K562 (cell line): ENCODE measurements around the gene SATB1. TPM values are rescaled to one million over a fixed set of nuclear protein-coding genes. Genes with fewer than 3 reads are reported as not detected.

Source experiments
- ATAC-seq: fragments of 200-7000 bp; cut with Tn5 transposase; 3 replicates; pipeline ENCODE4 v1.9.1; 2020; ENCODE audit warnings: moderate library complexity
- BruUV-seq: library from RNA; stranded (reverse); fragments of 400-500 nt; replicated peaks from 2 replicates; lab custom pipeline; 2021; lab: Mats Ljungman, UMichigan
- CTCF ChIA-PET: fragments of 300-600 bp; formaldehyde crosslinking; extraction: SDS; loops from one replicate; lab custom pipeline; 2021; ENCODE audit warnings: low intra/inter-chr PET ratio; lab: Yijun Ruan, JAX
- POLR2A ChIA-PET: fragments of 300-600, 350-650 bp; sonication (Branson Sonifier 250); formaldehyde crosslinking; extraction: SDS; loops from one replicate; lab custom pipeline; 2021; ENCODE audit warnings: antibody characterized with exemption, inconsistent platforms; lab: Yijun Ruan, JAX
- DNase-seq, 4 experiments: peaks; one replicate each; pipeline versions ENCODE4 v3.0.0 to v3.0.0-alpha.2; 2011 to 2018; ENCODE audit warnings: low spot score in 3 of 4, mixed read lengths in 3 of 4; ENCODE audit errors: extremely low read depth in 1 of 4
- FAIRE-seq: peaks from 2 replicates; lab custom pipeline; 2011; peaks lifted over from hg19 to GRCh38; lab: Jason Lieb, UNC
- H2AFZ ChIP-seq: 2 replicates; pipeline ENCODE4 v1.6.0; 2011; ENCODE audit warnings: low read depth, low read length, control low read depth, inconsistent platforms
- H3K27ac ChIP-seq: fragments of 200-600 bp; 3 replicates; pipeline ENCODE4 v1.8.0; 2011; ENCODE audit warnings: low read depth, mild to moderate bottlenecking, control low read depth, inconsistent platforms, low read length, moderate library complexity, mixed read lengths; ENCODE audit errors: extremely low read depth
- H3K27me3 ChIP-seq, 2 experiments: fragments of 300-600 bp in 1 of 2; 2 replicates in 1 of 2; 3 replicates in 1 of 2; pipeline versions ENCODE4 v1.6.0 to v1.8.0; 2011; ENCODE audit warnings: inconsistent platforms in 2 of 2, low read length in 2 of 2, mild to moderate bottlenecking in 1 of 2, mixed read lengths in 1 of 2, moderate library complexity in 1 of 2; ENCODE audit not compliant: control insufficient read depth in 2 of 2, insufficient read depth in 2 of 2
- H3K36me3 ChIP-seq: fragments of 300-600 bp; 3 replicates; pipeline ENCODE4 v1.8.0; 2011; ENCODE audit warnings: mild to moderate bottlenecking, low read length, inconsistent platforms; ENCODE audit not compliant: control insufficient read depth, insufficient read depth
- H3K4me1 ChIP-seq, 2 experiments: fragments of 200-600 bp in 1 of 2; replicated peaks in 1 of 2; 2 replicates in 1 of 2; 3 replicates in 1 of 2; pipeline versions ENCODE4 v1.5.1 to v1.8.0; 2011; ENCODE audit warnings: inconsistent platforms in 2 of 2, low read length in 2 of 2, mild to moderate bottlenecking in 1 of 2, mixed read lengths in 1 of 2, moderate library complexity in 1 of 2; ENCODE audit not compliant: control insufficient read depth in 2 of 2, insufficient read depth in 2 of 2
- H3K4me2 ChIP-seq: 2 replicates; pipeline ENCODE4 v1.6.1; 2011; ENCODE audit warnings: low read length, control low read depth, inconsistent platforms, mixed read lengths; ENCODE audit not compliant: insufficient read depth
- H3K4me3 ChIP-seq: fragments of 200-600 bp; sonication (generic), shearing (Covaris generic); 2 replicates; pipeline ENCODE4 v1.5.1; 2016; ENCODE audit warnings: control low read depth, inconsistent platforms
- H3K79me2 ChIP-seq: fragments of 200-600 bp; 3 replicates; pipeline ENCODE4 v1.8.0; 2011; ENCODE audit warnings: low read length, inconsistent platforms; ENCODE audit not compliant: control insufficient read depth, insufficient read depth
- H3K9ac ChIP-seq, 2 experiments: 2 replicates each; pipeline versions ENCODE4 v1.6.0 to v1.6.1; 2011; ENCODE audit warnings: low read depth in 2 of 2, low read length in 2 of 2, control low read depth in 1 of 2, inconsistent platforms in 1 of 2, mild to moderate bottlenecking in 1 of 2, mixed read lengths in 1 of 2; ENCODE audit not compliant: insufficient read depth in 1 of 2
- H3K9me1 ChIP-seq: one replicate; pipeline ENCODE4 v1.6.0; 2011; ENCODE audit warnings: inconsistent platforms, mild to moderate bottlenecking, low read length, moderate library complexity; ENCODE audit not compliant: control insufficient read depth, insufficient read depth
- H3K9me3 ChIP-seq: replicated peaks from 2 replicates; pipeline ENCODE4 v1.5.1; 2011; ENCODE audit warnings: low read depth, low read length, inconsistent platforms; ENCODE audit not compliant: control insufficient read depth, insufficient read depth
- H4K20me1 ChIP-seq: replicated peaks from 2 replicates; pipeline ENCODE4 v1.6.1; 2011; ENCODE audit warnings: low read length, inconsistent platforms, mixed read lengths; ENCODE audit not compliant: control insufficient read depth, insufficient read depth
- CAMTA2 ChIP-seq: fragments of 250-450 bp; sonication (Bioruptor Pico); conservative IDR thresholded peaks from 2 replicates; pipeline ENCODE4 v1.5.1; 2022
- CHD4 ChIP-seq: fragments of 200-600 bp; sonication (generic); IDR thresholded peaks from 3 replicates; pipeline ENCODE4 v1.6.1; 2012; ENCODE audit warnings: low read depth, mild to moderate bottlenecking, mixed read lengths, low read length, inconsistent platforms; ENCODE audit not compliant: insufficient read depth, insufficient replicate concordance, poor library complexity, severe bottlenecking
- ELF1 ChIP-seq: fragments of 200-800 bp; sonication (Bioruptor generic); IDR thresholded peaks from 2 replicates; pipeline ENCODE4 v1.6.1; 2016; ENCODE audit warnings: missing genetic modification characterization, missing compliant biosample characterization
- HNRNPH1 ChIP-seq: fragments of 200-400 bp; formaldehyde crosslinking; optimal IDR thresholded peaks from 2 replicates; pipeline ENCODE3; 2017; ENCODE audit warnings: low read depth, mild to moderate bottlenecking, low read length, moderate library complexity
- NR2C1 ChIP-seq, 2 experiments: fragments of 450-650 bp; IDR thresholded peaks; 2 replicates each; pipeline ENCODE4 v1.6.1; 2017; ENCODE audit warnings: mild to moderate bottlenecking in 2 of 2, antibody characterized with exemption in 1 of 2, inconsistent platforms in 1 of 2, missing compliant biosample characterization in 1 of 2, missing genetic modification characterization in 1 of 2
- OTX1 ChIP-seq: fragments of 450-650 bp; formaldehyde crosslinking; IDR thresholded peaks from 2 replicates; pipeline ENCODE4 v1.4.0; 2022; ENCODE audit warnings: mild to moderate bottlenecking
- POLR2AphosphoS2 ChIP-seq: IDR thresholded peaks from 2 replicates; pipeline ENCODE4 v1.6.1; 2012; ENCODE audit warnings: low read length, improper control_type of control experiment
- SRSF9 ChIP-seq: fragments of 200-400 bp; formaldehyde crosslinking; IDR thresholded peaks from 2 replicates; pipeline ENCODE4 v1.6.1; 2017; ENCODE audit warnings: low read depth, low read length, borderline replicate concordance
- ZNF436 ChIP-seq: fragments of 250-450, 450-650 bp; sonication (Bioruptor Pico); formaldehyde crosslinking; IDR thresholded peaks from 2 replicates; pipeline ENCODE4 v1.7.0; 2020; ENCODE audit warnings: mild to moderate bottlenecking
- WGBS: fragments of 100-300 bp; shearing (Covaris generic); methylation state at CpG from one replicate; pipeline ENCODE4 v1.1.6; 2016; ENCODE audit warnings: low coverage, mixed read lengths; ENCODE audit not compliant: insufficient coverage; ENCODE audit errors: missing lambda C conversion rate; 5-methylcytosine and 5-hydroxymethylcytosine counted together
- in situ Hi-C: fragments of 300-500 bp; cut with MboI; formaldehyde crosslinking; loops from 4 replicates; pipeline ENCODE4 v1.15.0; 2018; ENCODE audit warnings: inconsistent platforms, mixed read lengths
- intact Hi-C: fragments of 100-400 bp; cut with micrococcal nuclease; formaldehyde crosslinking; loops from 2 replicates; pipeline ENCODE4 v1.14.2; 2022
- polyA plus RNA-seq, 8 experiments: library from polyadenylated mRNA; depleted of rRNA in 4 of 8; stranded (reverse) in 5 of 8; unstranded in 3 of 8; fragments of >200 nt; fragmentation: Nextera tagmentation in 2 of 8; fragmentation: Illumina TruSeq in 1 of 8; extraction: Ambion mirVana in 2 of 8; extraction: Trizol in 1 of 8; gene quantifications; 2 replicates each; pipeline versions ENCODE4 v1.2.1 to v1.2.3, GENCODE V29; 2011 to 2014; ENCODE audit warnings: inconsistent platforms in 1 of 8, missing spikeins in 1 of 8
- total RNA-seq, 7 experiments: library from RNA; depleted of rRNA in 6 of 7; stranded (reverse); fragments of >200 nt in 6 of 7; fragmentation: Illumina TruSeq in 2 of 7; extraction: Trizol in 2 of 7; gene quantifications; 2 replicates each; pipeline versions ENCODE4 v1.2.1 to v1.2.3, GENCODE V29; 2011 to 2021; ENCODE audit warnings: low replicate concordance in 1 of 7
- TF ChIP-seq, protein P1 (sequence below), 2 experiments: fragments of 200-800 bp in 1 of 2; sonication (Bioruptor generic) in 1 of 2; sonication (generic) in 1 of 2; formaldehyde crosslinking in 1 of 2; IDR thresholded peaks in 1 of 2; conservative IDR thresholded peaks in 1 of 2; 2 replicates each; pipeline versions ENCODE4 v1.5.0 to v1.6.1; 2016 to 2020; ENCODE audit warnings: missing compliant biosample characterization in 1 of 2, missing genetic modification characterization in 1 of 2, missing genetic modification reagents in 1 of 2
- TF ChIP-seq, protein P2 (sequence below): fragments of 250-450 bp; sonication (Bioruptor Pico); IDR thresholded peaks from 2 replicates; pipeline ENCODE4 v1.9.0; 2021; ENCODE audit warnings: mild to moderate bottlenecking

The SATB1 gene
- total and polyA plus RNA-seq, 9 of the 15 experiments (the other 6 are each of a cell fraction or from before 2014, with no cell fraction given), result 0.03 to 2.5 (median 0.15) TPM; not detected in 1

DNA sequence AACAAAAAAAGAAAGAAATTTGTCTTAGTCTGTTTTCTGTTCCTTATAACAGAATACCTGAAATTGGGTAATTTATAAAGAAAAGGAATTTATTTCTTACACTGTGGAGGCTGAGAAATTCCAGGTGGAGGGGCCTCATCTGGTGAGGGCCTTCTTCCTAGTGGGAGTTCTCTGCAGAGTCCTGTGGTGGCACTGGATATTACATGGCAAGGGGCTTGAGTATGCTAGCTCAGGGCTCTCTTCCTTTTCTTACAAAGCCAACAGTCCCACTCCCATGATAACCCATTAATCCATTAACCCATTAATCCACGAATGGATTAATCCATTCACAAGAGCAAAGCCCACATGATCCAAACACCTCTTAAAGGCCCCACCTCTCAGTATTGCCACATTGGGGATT lies 2.9 kb upstream of the SATB1 start:
- CTCF ChIA-PET, result no interaction called here
- in situ Hi-C loops (no loop called here), intact Hi-C loops (loop anchor here (10.0 kb wide), 1 partner anchor 983 kb away; no protein-coding TSS in a partner anchor)
- POLR2A ChIA-PET, result no interaction called here
- no peak for DNase-seq
- Histone ChIP-seq H3K36me3 (no peaks in the 10 kb centered on the region), H3K9ac (no peak overlapping the region), H3K27me3 (peaks cover 6 to 15% of the 10 kb centered on the region in 2 experiments; a peak in 3 of 5 replicates), H3K9me1 (no peaks in the 10 kb centered on the region), H3K4me3 (no peak overlapping the region), H3K4me1 (peaks cover 0 to 14% of the 10 kb centered on the region in 2 experiments; a peak in 2 of 5 replicates), H4K20me1 (no peaks in the 10 kb centered on the region), H3K4me2 (no peak overlapping the region), H2AFZ (no peak overlapping the region), H3K9me3 (no peaks in the 10 kb centered on the region), H3K27ac (no peak overlapping the region), H3K79me2 (no peaks in the 10 kb centered on the region)
- TF ChIP-seq NR2C1 (IDR thresholded peaks at IDR 0.05) (no peak), NR2C1 (tag; IDR thresholded peaks at IDR 0.05) (no peak), OTX1 (CRISPR knock-in tag) (no peak), ELF1 (tag) (no peak), POLR2AphosphoS2 (no peak)
- 0% methylated on average over 1 of the region's 1 CpG for WGBS
- no peak for ATAC-seq
- FAIRE-seq, result no peak
- BruUV-seq, result no TSS peak

DNA sequence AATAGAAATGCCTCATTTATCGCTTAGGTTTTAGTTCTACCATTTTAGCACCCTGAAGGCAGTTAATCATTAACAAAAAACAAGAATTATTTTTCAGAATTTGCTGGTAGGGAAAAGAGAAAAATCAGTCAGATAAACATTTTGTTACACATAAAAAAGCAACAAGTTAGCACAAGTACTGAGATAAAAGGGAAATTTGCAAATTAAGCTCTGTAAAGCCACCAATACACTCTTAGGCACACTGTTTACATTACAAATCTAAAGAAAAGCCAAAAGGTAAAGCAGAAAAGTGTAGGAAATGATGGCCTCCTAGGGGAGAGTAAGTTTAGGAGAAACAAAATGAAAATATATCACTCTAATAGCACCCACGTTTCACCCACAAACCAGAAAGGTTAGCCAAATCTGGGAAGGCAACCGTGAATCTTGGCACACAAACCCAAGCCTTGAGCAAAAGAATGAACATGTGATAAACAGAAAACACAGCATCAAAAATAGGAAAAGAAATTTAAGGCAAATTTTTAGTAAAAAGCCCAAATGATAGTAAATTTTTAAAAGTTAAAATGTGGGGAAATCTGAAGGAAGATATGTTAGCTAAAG lies 1.6 kb upstream of the SATB1 start:
- peaks cover 0 to 14% of the 10 kb centered on the region in 2 experiments; a peak in 2 of 5 replicates for H3K4me1 ChIP-seq
- no TSS peak for BruUV-seq
- WGBS, result 8% methylated on average over 3 of the region's 3 CpGs
- no peaks in the 10 kb centered on the region for H3K9me1 ChIP-seq
- H2AFZ ChIP-seq, result no peak overlapping the region
- no peaks in the 10 kb centered on the region for H4K20me1 ChIP-seq
- H3K9me3 ChIP-seq, result no peaks in the 10 kb centered on the region
- peaks cover 6 to 15% of the 10 kb centered on the region in 2 experiments; a peak in 3 of 5 replicates for H3K27me3 ChIP-seq
- ATAC-seq (no peak), FAIRE-seq (no peak), DNase-seq (no peak)
- no peaks in the 10 kb centered on the region for H3K36me3 ChIP-seq
- ChIA-PET CTCF (no interaction called here), POLR2A (interaction anchor here (1.0 kb wide), 1 partner anchor 10 kb away, joined by 4 read pairs; no protein-coding TSS in a partner anchor)
- H3K9ac ChIP-seq, result no peak overlapping the region
- no peak overlapping the region for H3K27ac ChIP-seq
- in situ Hi-C loops, result no loop called here
- H3K79me2 ChIP-seq, result no peaks in the 10 kb centered on the region
- H3K4me2 ChIP-seq, result no peak overlapping the region
- no peak overlapping the region for H3K4me3 ChIP-seq
- intact Hi-C loops, result loop anchor here (10.0 kb wide), 1 partner anchor 982 kb away; no protein-coding TSS in a partner anchor
- TF ChIP-seq, protein P1, sequence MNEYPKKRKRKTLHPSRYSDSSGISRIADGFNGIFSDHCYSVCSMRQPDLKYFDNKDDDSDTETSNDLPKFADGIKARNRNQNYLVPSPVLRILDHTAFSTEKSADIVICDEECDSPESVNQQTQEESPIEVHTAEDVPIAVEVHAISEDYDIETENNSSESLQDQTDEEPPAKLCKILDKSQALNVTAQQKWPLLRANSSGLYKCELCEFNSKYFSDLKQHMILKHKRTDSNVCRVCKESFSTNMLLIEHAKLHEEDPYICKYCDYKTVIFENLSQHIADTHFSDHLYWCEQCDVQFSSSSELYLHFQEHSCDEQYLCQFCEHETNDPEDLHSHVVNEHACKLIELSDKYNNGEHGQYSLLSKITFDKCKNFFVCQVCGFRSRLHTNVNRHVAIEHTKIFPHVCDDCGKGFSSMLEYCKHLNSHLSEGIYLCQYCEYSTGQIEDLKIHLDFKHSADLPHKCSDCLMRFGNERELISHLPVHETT (CRISPR knock-in tag; conservative IDR thresholded peaks at IDR 0.05 in 1 of 2, IDR thresholded peaks at IDR 0.05 in 1 of 2), result no peak
- TF ChIP-seq ZNF436 (CRISPR knock-in tag), result no peak
- TF ChIP-seq, protein P2, sequence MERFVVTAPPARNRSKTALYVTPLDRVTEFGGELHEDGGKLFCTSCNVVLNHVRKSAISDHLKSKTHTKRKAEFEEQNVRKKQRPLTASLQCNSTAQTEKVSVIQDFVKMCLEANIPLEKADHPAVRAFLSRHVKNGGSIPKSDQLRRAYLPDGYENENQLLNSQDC (CRISPR knock-in tag), result no peak
- no peak for TF ChIP-seq SRSF9
- no peak for TF ChIP-seq CHD4
- no peak for TF ChIP-seq HNRNPH1
- TF ChIP-seq CAMTA2 (CRISPR knock-in tag), result no peak
